ENCODE data around the gene SLCO3A1. TPM values are rescaled to one million over a fixed set of nuclear protein-coding genes. Genes with fewer than 3 reads are reported as not detected.
A peak's percentile ranks its signal among the peaks of the same experiment; 100 is the strongest.

The SLCO3A1 gene
- total RNA-seq, 1 experiment from 2014 or later: 9.1 TPM

- peaks cover 30% of the 10 kb centered on the region for H3K4me1 Mint-ChIP-seq
- peak; percentile 41; the same call in 1 of the 2 replicates for ATAC-seq
- H3K27me3 Mint-ChIP-seq (ENCODE audit: low read depth): peaks cover 7% of the 10 kb centered on the region
- peaks cover 34% of the 10 kb centered on the region for H3K9me3 Mint-ChIP-seq
- peaks cover 7% of the 10 kb centered on the region; the same call in 1 of the 2 replicates for H3K36me3 Mint-ChIP-seq
- TF ChIP-seq GRHL2 (CRISPR knock-in tag; IDR thresholded peaks at IDR 0.05; ENCODE audit: insufficient replicate concordance, severe bottlenecking): no peak
- TF ChIP-seq MAX (CRISPR knock-in tag; IDR thresholded peaks at IDR 0.05): no peak
- no peak for TF ChIP-seq CREM (CRISPR knock-in tag; IDR thresholded peaks at IDR 0.05)
- no peak for TF ChIP-seq CTCF (IDR thresholded peaks at IDR 0.05)
- no peak for TF ChIP-seq MLX (CRISPR knock-in tag; IDR thresholded peaks at IDR 0.05)
- no peak for TF ChIP-seq TEAD1 (CRISPR knock-in tag; IDR thresholded peaks at IDR 0.05)
- no peak for TF ChIP-seq HMGA2 (CRISPR knock-in tag; IDR thresholded peaks at IDR 0.05)
- TF ChIP-seq NR1H2 (CRISPR knock-in tag; IDR thresholded peaks at IDR 0.05): no peak
- TF ChIP-seq SMAD3 (CRISPR knock-in tag; IDR thresholded peaks at IDR 0.05; ENCODE audit: borderline replicate concordance): no peak
- TF ChIP-seq NFYB (CRISPR knock-in tag; conservative IDR thresholded peaks at IDR 0.05; ENCODE audit: low read depth): no peak
- no peak for TF ChIP-seq E2F4 (CRISPR knock-in tag; IDR thresholded peaks at IDR 0.05; ENCODE audit: borderline replicate concordance, low read depth)
- TF ChIP-seq ATF3 (CRISPR knock-in tag; conservative IDR thresholded peaks at IDR 0.05): no peak
- no peak for TF ChIP-seq ATF6 (CRISPR knock-in tag; IDR thresholded peaks at IDR 0.05)
- ChIA-PET POLR2A (no interaction called here), CTCF (no interaction called here)
- no peak overlapping the region for H3K27ac Mint-ChIP-seq
- DNase-seq (ENCODE audit: low spot score): no peak
- no peak overlapping the region for H3K4me3 Mint-ChIP-seq
Measured at GRCh38 chr15:92197746-92198145, 344.2 kb downstream of the SLCO3A1 start.

GRCh38 chr15:92200891-92201290 is 347.4 kb downstream of the SLCO3A1 start:
- H3K4me1 Mint-ChIP-seq: peaks cover 39% of the 10 kb centered on the region
- no peak for DNase-seq (ENCODE audit: low spot score)

More at GRCh38 chr15:92200891-92201290, 347.4 kb downstream of the SLCO3A1 start:
- TF ChIP-seq CBFB (CRISPR knock-in tag; IDR thresholded peaks at IDR 0.05; ENCODE audit: low read depth): no peak
- TF ChIP-seq ZNF281 (CRISPR knock-in tag; IDR thresholded peaks at IDR 0.05): no peak
- no peak for TF ChIP-seq ZBTB43 (CRISPR knock-in tag; IDR thresholded peaks at IDR 0.05)
- TF ChIP-seq ZMAT4 (CRISPR knock-in tag; IDR thresholded peaks at IDR 0.05): no peak
- TF ChIP-seq ETV6 (CRISPR knock-in tag; IDR thresholded peaks at IDR 0.05): no peak
- TF ChIP-seq JUN (CRISPR knock-in tag; IDR thresholded peaks at IDR 0.05): no peak
- no peak for TF ChIP-seq FOXJ3 (CRISPR knock-in tag; IDR thresholded peaks at IDR 0.05; ENCODE audit: borderline replicate concordance)
- TF ChIP-seq NFYB (CRISPR knock-in tag; conservative IDR thresholded peaks at IDR 0.05; ENCODE audit: low read depth): no peak
- no peak for TF ChIP-seq NR1H2 (CRISPR knock-in tag; IDR thresholded peaks at IDR 0.05)
- TF ChIP-seq NR3C1 (CRISPR knock-in tag; conservative IDR thresholded peaks at IDR 0.05; ENCODE audit: low read depth): no peak
- no peak for TF ChIP-seq NFATC4 (CRISPR knock-in tag; IDR thresholded peaks at IDR 0.05)
- TF ChIP-seq TP53 (CRISPR knock-in tag; IDR thresholded peaks at IDR 0.05): no peak
- TF ChIP-seq RORB (CRISPR knock-in tag; IDR thresholded peaks at IDR 0.05): no peak
- TF ChIP-seq NFE2L1 (CRISPR knock-in tag; IDR thresholded peaks at IDR 0.05): no peak
- no peak for TF ChIP-seq ZNF232 (CRISPR knock-in tag; IDR thresholded peaks at IDR 0.05)
- CTCF ChIA-PET: no interaction called here
- H3K27me3 Mint-ChIP-seq (ENCODE audit: low read depth): peaks cover 7% of the 10 kb centered on the region
- peaks cover 7% of the 10 kb centered on the region; the same call in 1 of the 2 replicates for H3K36me3 Mint-ChIP-seq
- no peak overlapping the region for H3K27ac Mint-ChIP-seq
- ATAC-seq: peak; percentile 57
- peaks cover 41% of the 10 kb centered on the region for H3K9me3 Mint-ChIP-seq
- H3K4me3 Mint-ChIP-seq: no peak overlapping the region
- POLR2A ChIA-PET: no interaction called here
